Spleen (tissue), 11 donors: ENCODE measurements around the gene KNL1. TPM values are rescaled to one million over a fixed set of nuclear protein-coding genes. Genes with fewer than 3 reads are reported as not detected.

Experiments
- DNase-seq: peaks from one replicate; pipeline ENCODE4 v3.0.0-alpha.2; 2020
- H3K27ac ChIP-seq, 8 donors: fragments of 200-600 bp; sonication (generic) in 7 of 8; 1 replicate in 4 of 8; 2 replicates in 4 of 8; pipeline versions ENCODE4 v1.5.0 to v1.8.0; 2016 to 2021; ENCODE audit warnings: inconsistent platforms in 4 of 8, mild to moderate bottlenecking in 4 of 8, moderate library complexity in 1 of 8
- H3K27me3 ChIP-seq, 7 donors: fragments of 200-600 bp; sonication (generic) in 6 of 7; replicated peaks in 1 of 7; 1 replicate in 4 of 7; 2 replicates in 3 of 7; pipeline versions ENCODE4 v1.5.0 to v1.8.0; 2016 to 2021; ENCODE audit warnings: inconsistent platforms in 3 of 7, mild to moderate bottlenecking in 1 of 7
- H3K36me3 ChIP-seq, 6 donors: fragments of 200-600 bp; sonication (generic) in 5 of 6; 1 replicate in 4 of 6; 2 replicates in 2 of 6; pipeline versions ENCODE4 v1.5.0 to v1.8.0; 2016 to 2021; ENCODE audit warnings: inconsistent platforms in 2 of 6
- H3K4me1 ChIP-seq, 6 donors: fragments of 200-600 bp; sonication (generic) in 5 of 6; 1 replicate in 3 of 6; 2 replicates in 3 of 6; pipeline versions ENCODE4 v1.5.0 to v1.8.0; 2016 to 2021; ENCODE audit warnings: inconsistent platforms in 3 of 6
- H3K4me3 ChIP-seq, 8 donors: fragments of 200-600 bp; sonication (generic) in 7 of 8; 1 replicate in 4 of 8; 2 replicates in 4 of 8; pipeline versions ENCODE4 v1.5.0 to v1.8.0; 2016 to 2021; ENCODE audit warnings: inconsistent platforms in 4 of 8, mild to moderate bottlenecking in 4 of 8, moderate library complexity in 2 of 8
- H3K9me3 ChIP-seq, 8 donors: fragments of 200-600 bp; sonication (generic) in 7 of 8; 1 replicate in 4 of 8; 2 replicates in 4 of 8; pipeline versions ENCODE4 v1.5.0 to v1.8.0; 2016 to 2021; ENCODE audit warnings: inconsistent platforms in 4 of 8
- POLR2A ChIP-seq, 3 donors: fragments of 450-650 bp; IDR thresholded peaks; one replicate each; pipeline ENCODE4 v1.5.1; 2017; ENCODE audit warnings: antibody characterized with exemption in 3 of 3, mild to moderate bottlenecking in 1 of 3
- POLR2AphosphoS5 ChIP-seq, 3 donors: sonication (generic); formaldehyde crosslinking; IDR thresholded peaks; one replicate each; pipeline ENCODE4 v1.5.1; 2017; ENCODE audit warnings: antibody characterized with exemption in 3 of 3
- WGBS, 5 donors: extraction: QIAGEN DNeasy Blood & Tissue Kit in 3 of 5; methylation state at CpG; one replicate each; pipeline versions ENCODE4 v1.1.5 to v1.1.7; 2013 to 2018; 5-methylcytosine and 5-hydroxymethylcytosine counted together
- intact Hi-C: fragments of 100-400 bp; cut with DNase I; formaldehyde crosslinking; loops from one replicate; pipeline ENCODE4 v1.15.0; 2023; ENCODE audit warnings: low total_unique reads
- polyA plus RNA-seq, 3 donors: library from polyadenylated mRNA; stranded (reverse); fragments of 200-250 nt; gene quantifications; one replicate each; pipeline ENCODE4 v1.2.1, GENCODE V29; 2013
- total RNA-seq, 7 donors: library from RNA; depleted of rRNA in 3 of 7; stranded (reverse); fragments of >200 nt in 3 of 7; fragmentation: NEBNext Ultra II Directional in 4 of 7; extraction: Animal tissue kit (Norgen Biotek cat#: 25700) in 4 of 7; gene quantifications; one replicate each; pipeline versions ENCODE4 v1.1.0 to v1.2.1, GENCODE V29; 2016 to 2021
- TF ChIP-seq, protein P1 (sequence below), 11 experiments: fragments of 200-600 bp in 7 of 11; fragments of 450-650 bp in 4 of 11; sonication (generic) in 4 of 11; IDR thresholded peaks in 8 of 11; conservative IDR thresholded peaks in 3 of 11; 1 replicate in 7 of 11; 2 replicates in 4 of 11; pipeline versions ENCODE4 v1.4.0 to v1.8.0; 2016 to 2021; ENCODE audit warnings: antibody characterized with exemption in 11 of 11, inconsistent platforms in 4 of 11, mild to moderate bottlenecking in 1 of 11
- donor health status: healthy with polysubstance abuse.
- donor health status: DM: no; HTN: no; CAD: no; lungs with moderate emphysema.
- donor health status: DM: no; HTN: no; CAD: no.
- donor health status: Bipolar disorder and iron deficiency.
- donor health status: healthy.
- donor health status: DM: no; HTN: no; CAD: no.
- donor health status: DM: yes; HTN: yes; CAD: no.

KNL1 gene
- total and polyA plus RNA-seq, 10 donors: 0.52 to 9.7 (median 4.2) TPM

- Histone ChIP-seq H3K9me3 (no peaks in the 10 kb centered on the region), H3K27ac (peak overlapping the region in 5 of 8 donors; percentile 11 to 66 (median 59)), H3K4me3 (no peak overlapping the region), H3K27me3 (no peaks in the 10 kb centered on the region), H3K4me1 (peaks cover 10 to 78% (median 37%) of the 10 kb centered on the region in 6 donors), H3K36me3 (peaks cover 0 to 80% (median 21%) of the 10 kb centered on the region in 6 donors)
- intact Hi-C loops: no loop called here
- TF ChIP-seq POLR2A (IDR thresholded peaks at IDR 0.05) (no peak), POLR2AphosphoS5 (IDR thresholded peaks at IDR 0.05) (no peak)
- TF ChIP-seq, protein P1, sequence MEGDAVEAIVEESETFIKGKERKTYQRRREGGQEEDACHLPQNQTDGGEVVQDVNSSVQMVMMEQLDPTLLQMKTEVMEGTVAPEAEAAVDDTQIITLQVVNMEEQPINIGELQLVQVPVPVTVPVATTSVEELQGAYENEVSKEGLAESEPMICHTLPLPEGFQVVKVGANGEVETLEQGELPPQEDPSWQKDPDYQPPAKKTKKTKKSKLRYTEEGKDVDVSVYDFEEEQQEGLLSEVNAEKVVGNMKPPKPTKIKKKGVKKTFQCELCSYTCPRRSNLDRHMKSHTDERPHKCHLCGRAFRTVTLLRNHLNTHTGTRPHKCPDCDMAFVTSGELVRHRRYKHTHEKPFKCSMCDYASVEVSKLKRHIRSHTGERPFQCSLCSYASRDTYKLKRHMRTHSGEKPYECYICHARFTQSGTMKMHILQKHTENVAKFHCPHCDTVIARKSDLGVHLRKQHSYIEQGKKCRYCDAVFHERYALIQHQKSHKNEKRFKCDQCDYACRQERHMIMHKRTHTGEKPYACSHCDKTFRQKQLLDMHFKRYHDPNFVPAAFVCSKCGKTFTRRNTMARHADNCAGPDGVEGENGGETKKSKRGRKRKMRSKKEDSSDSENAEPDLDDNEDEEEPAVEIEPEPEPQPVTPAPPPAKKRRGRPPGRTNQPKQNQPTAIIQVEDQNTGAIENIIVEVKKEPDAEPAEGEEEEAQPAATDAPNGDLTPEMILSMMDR (IDR thresholded peaks at IDR 0.05 in 8 of 11, conservative IDR thresholded peaks at IDR 0.05 in 3 of 11): no peak
- DNase-seq: no peak
- WGBS, 5 donors: 82 to 86% (median 83%) methylated on average over 8 to 9 of the region's 9 CpGs
These were observed 44.2 kb upstream of the KNL1 start for GRCh38 chr15:40549894-40550293.

GRCh38 chr15:40550341-40551037 is 43.6 kb upstream of the KNL1 start:
- TF ChIP-seq POLR2A (IDR thresholded peaks at IDR 0.05): no peak
- TF ChIP-seq POLR2AphosphoS5 (IDR thresholded peaks at IDR 0.05): peak in 1 of 3 donors; percentile 46
- no peaks in the 10 kb centered on the region for H3K27me3 ChIP-seq
- H3K36me3 ChIP-seq: peaks cover 0 to 86% (median 24%) of the 10 kb centered on the region in 6 donors
- DNase-seq: no peak
- H3K27ac ChIP-seq: peak overlapping the region in 6 of 8 donors; percentile 9 to 66 (median 56)
- intact Hi-C loops: no loop called here
- H3K4me3 ChIP-seq: no peak overlapping the region
- peaks cover 10 to 78% (median 37%) of the 10 kb centered on the region in 6 donors for H3K4me1 ChIP-seq
- 58 to 72% (median 65%) methylated on average over 6 of the region's 6 CpGs for whole genome bisulfite sequencing, 5 donors
- no peaks in the 10 kb centered on the region for H3K9me3 ChIP-seq

- H3K4me3 ChIP-seq: peak overlapping the region in 1 of 8 donors; percentile 49
- no peak for DNase-seq
- H3K27ac ChIP-seq: peak overlapping the region in 5 of 8 donors; percentile 7 to 79 (median 58)
- peaks cover 10 to 98% (median 50%) of the 10 kb centered on the region in 6 donors for H3K4me1 ChIP-seq
- TF ChIP-seq POLR2A (IDR thresholded peaks at IDR 0.05): no peak
- TF ChIP-seq, protein P1 (IDR thresholded peaks at IDR 0.05 in 8 of 11, conservative IDR thresholded peaks at IDR 0.05 in 3 of 11): no peak
- no peak for TF ChIP-seq POLR2AphosphoS5 (IDR thresholded peaks at IDR 0.05)
- H3K27me3 ChIP-seq: no peaks in the 10 kb centered on the region
- H3K9me3 ChIP-seq: no peaks in the 10 kb centered on the region
- WGBS, 5 donors: 58 to 88% (median 77%) methylated on average over 4 of the region's 4 CpGs
- peaks cover 0 to 78% (median 28%) of the 10 kb centered on the region in 6 donors for H3K36me3 ChIP-seq
- intact Hi-C loops: no loop called here
These were observed 39.9 kb upstream of the KNL1 start for GRCh38 chr15:40554161-40554525.

DNA sequence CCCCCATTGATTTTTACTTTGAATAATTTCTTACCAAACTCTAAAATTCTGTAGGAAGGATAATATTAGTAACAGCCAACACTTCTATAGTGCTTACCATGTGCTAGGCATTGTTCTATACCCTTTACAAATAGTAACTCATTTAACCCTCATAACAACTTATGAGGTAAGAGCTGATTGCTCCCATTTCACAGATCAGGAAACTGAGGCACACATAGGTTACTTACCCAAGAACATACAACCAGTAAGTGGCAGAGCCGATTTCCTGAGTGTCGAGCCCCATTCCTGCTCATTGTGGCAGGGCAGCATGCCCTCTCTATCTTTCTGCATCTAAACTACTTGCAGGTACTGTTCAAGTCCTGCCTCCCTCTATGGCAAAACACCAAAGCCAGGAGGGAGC is 38.2 kb upstream of the KNL1 start:
- Histone ChIP-seq H3K27ac (peak overlapping the region in 2 of 8 donors; percentile 23 to 29), H3K9me3 (no peaks in the 10 kb centered on the region), H3K27me3 (no peaks in the 10 kb centered on the region), H3K4me1 (peaks cover 10 to 98% (median 43%) of the 10 kb centered on the region in 6 donors), H3K4me3 (no peak overlapping the region), H3K36me3 (peaks cover 0 to 63% (median 26%) of the 10 kb centered on the region in 6 donors)
- TF ChIP-seq, protein P1 (IDR thresholded peaks at IDR 0.05 in 8 of 11, conservative IDR thresholded peaks at IDR 0.05 in 3 of 11): no peak
- TF ChIP-seq POLR2AphosphoS5 (IDR thresholded peaks at IDR 0.05): no peak
- no peak for TF ChIP-seq POLR2A (IDR thresholded peaks at IDR 0.05)
- DNase-seq: no peak
- intact Hi-C loops: no loop called here
- 91 to 100% (median 97%) methylated on average over 2 of the region's 2 CpGs for WGBS, 5 donors
